Duodenal mucosa (tissue), 2 donors: Measurements from ENCODE around the gene ANK3.

Experiments used
- H3K27ac ChIP-seq: one replicate; pipeline ENCODE4 v1.7.0; 2013; ENCODE audit warnings: low read depth, low read length
- H3K27me3 ChIP-seq, 2 donors: one replicate each; pipeline ENCODE4 v1.7.0; 2013; ENCODE audit warnings: low read length in 2 of 2, control low read depth in 1 of 2; ENCODE audit not compliant: insufficient read depth in 2 of 2, control insufficient read depth in 1 of 2
- H3K36me3 ChIP-seq, 2 donors: one replicate each; pipeline ENCODE4 v1.7.0; 2013; ENCODE audit warnings: low read length in 2 of 2, control low read depth in 1 of 2; ENCODE audit not compliant: insufficient read depth in 2 of 2, control insufficient read depth in 1 of 2
- H3K4me1 ChIP-seq, 2 donors: one replicate each; pipeline ENCODE4 v1.7.0; 2013; ENCODE audit warnings: low read length in 2 of 2, control low read depth in 1 of 2; ENCODE audit not compliant: insufficient read depth in 2 of 2, control insufficient read depth in 1 of 2
- H3K4me3 ChIP-seq, 2 donors: one replicate each; pipeline ENCODE4 v1.7.0; 2013; ENCODE audit warnings: low read length in 2 of 2, low read depth in 1 of 2
- H3K9ac ChIP-seq, 2 donors: one replicate each; pipeline ENCODE4 v1.7.0; 2013; ENCODE audit warnings: low read length in 2 of 2, low read depth in 1 of 2
- H3K9me3 ChIP-seq, 2 donors: one replicate each; pipeline ENCODE4 v1.7.0; 2013; ENCODE audit warnings: low read length in 2 of 2, control low read depth in 1 of 2; ENCODE audit not compliant: control insufficient read depth in 1 of 2

ANK3 gene

GRCh38 chr10:60289800-60290199 lies 99.9 kb downstream of the ANK3 start:
- no peak overlapping the region for H3K27ac ChIP-seq
- H3K36me3 ChIP-seq, result no peaks in the 10 kb centered on the region
- no peaks in the 10 kb centered on the region for H3K27me3 ChIP-seq
- H3K9me3 ChIP-seq, result no peaks in the 10 kb centered on the region
- no peak overlapping the region for H3K4me3 ChIP-seq
- no peaks in the 10 kb centered on the region for H3K4me1 ChIP-seq
- H3K9ac ChIP-seq, result no peak overlapping the region

- H3K4me1 ChIP-seq, result no peaks in the 10 kb centered on the region
- no peaks in the 10 kb centered on the region for H3K9me3 ChIP-seq
- no peak overlapping the region for H3K9ac ChIP-seq
- no peak overlapping the region for H3K4me3 ChIP-seq
- no peaks in the 10 kb centered on the region for H3K27me3 ChIP-seq
- no peaks in the 10 kb centered on the region for H3K36me3 ChIP-seq
- no peak overlapping the region for H3K27ac ChIP-seq
Measured at GRCh38 chr10:60288256-60288655, 101.4 kb downstream of the ANK3 start.

GRCh38 chr10:60286559-60286958 lies 103.1 kb downstream of the ANK3 start:
- no peaks in the 10 kb centered on the region for H3K36me3 ChIP-seq
- no peaks in the 10 kb centered on the region for H3K9me3 ChIP-seq
- H3K9ac ChIP-seq, result no peak overlapping the region
- H3K4me3 ChIP-seq, result no peak overlapping the region
- H3K27ac ChIP-seq, result no peak overlapping the region
- no peaks in the 10 kb centered on the region for H3K27me3 ChIP-seq
- H3K4me1 ChIP-seq, result peaks cover 0 to 5% of the 10 kb centered on the region in 2 donors

DNA sequence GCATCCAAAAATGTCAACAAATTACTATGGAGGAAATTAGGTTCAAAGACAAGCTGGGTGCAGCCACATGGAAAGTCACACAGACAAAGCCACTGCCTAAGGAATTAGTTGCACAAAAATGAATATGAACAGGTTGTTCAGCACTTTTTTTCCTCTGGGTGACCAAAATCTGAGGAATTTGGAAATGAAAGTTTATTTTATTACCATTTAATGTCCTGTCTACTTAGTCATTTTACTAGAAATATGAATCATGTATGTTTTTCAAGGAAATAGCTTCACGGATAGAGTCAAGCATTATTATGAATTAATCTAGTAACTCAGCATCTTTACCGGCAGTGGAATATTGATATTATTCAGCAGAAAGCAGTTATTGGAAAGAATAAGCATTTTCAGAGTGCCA lies 106.3 kb downstream of the ANK3 start:
- Histone ChIP-seq H3K36me3 (peaks cover 0 to 3% of the 10 kb centered on the region in 2 donors), H3K9ac (no peak overlapping the region), H3K27me3 (no peaks in the 10 kb centered on the region), H3K9me3 (no peaks in the 10 kb centered on the region), H3K27ac (no peak overlapping the region), H3K4me3 (no peak overlapping the region), H3K4me1 (peaks cover 0 to 5% of the 10 kb centered on the region in 2 donors)

- H3K27ac ChIP-seq, result no peak overlapping the region
- H3K9me3 ChIP-seq, result no peaks in the 10 kb centered on the region
- peaks cover 0 to 3% of the 10 kb centered on the region in 2 donors for H3K36me3 ChIP-seq
Measured at GRCh38 chr10:60282771-60283353, 106.8 kb downstream of the ANK3 start.

DNA sequence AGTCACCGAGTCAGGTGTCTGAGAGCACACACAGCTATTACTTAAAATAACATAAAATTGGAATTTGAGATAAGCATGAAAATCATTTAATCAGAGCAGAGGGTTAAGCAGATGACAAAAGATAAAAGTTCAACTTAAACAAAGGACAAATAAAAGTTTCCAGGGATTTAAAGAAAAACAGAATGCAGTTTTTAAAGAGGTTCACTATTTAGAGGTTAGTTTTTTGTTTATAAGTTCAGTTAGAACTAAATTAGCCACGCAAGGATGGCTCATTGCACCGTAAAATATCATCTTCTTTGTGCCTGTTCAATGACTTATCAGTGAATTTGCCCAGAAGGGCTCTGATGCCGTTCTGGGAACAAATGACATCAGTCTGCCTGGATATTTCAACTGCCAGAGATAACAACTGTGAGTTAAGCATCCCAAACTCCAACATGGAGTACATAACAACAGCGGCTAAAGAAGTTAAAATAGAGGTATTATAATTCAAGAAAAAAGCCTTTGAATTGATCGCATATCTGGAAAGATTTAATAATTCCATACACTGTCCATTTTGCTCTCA lies 107.8 kb downstream of the ANK3 start:
- no peak overlapping the region for H3K27ac ChIP-seq
- H3K27me3 ChIP-seq, result no peaks in the 10 kb centered on the region
- no peaks in the 10 kb centered on the region for H3K9me3 ChIP-seq
- H3K4me3 ChIP-seq, result no peak overlapping the region
- no peak overlapping the region for H3K9ac ChIP-seq
- peaks cover 0 to 3% of the 10 kb centered on the region in 2 donors for H3K36me3 ChIP-seq
- peaks cover 0 to 5% of the 10 kb centered on the region in 2 donors for H3K4me1 ChIP-seq

More at GRCh38 chr10:60282771-60283353, 106.8 kb downstream of the ANK3 start:
- Histone ChIP-seq H3K27me3 (no peaks in the 10 kb centered on the region), H3K4me1 (peaks cover 0 to 5% of the 10 kb centered on the region in 2 donors), H3K4me3 (no peak overlapping the region), H3K9ac (no peak overlapping the region)

DNA sequence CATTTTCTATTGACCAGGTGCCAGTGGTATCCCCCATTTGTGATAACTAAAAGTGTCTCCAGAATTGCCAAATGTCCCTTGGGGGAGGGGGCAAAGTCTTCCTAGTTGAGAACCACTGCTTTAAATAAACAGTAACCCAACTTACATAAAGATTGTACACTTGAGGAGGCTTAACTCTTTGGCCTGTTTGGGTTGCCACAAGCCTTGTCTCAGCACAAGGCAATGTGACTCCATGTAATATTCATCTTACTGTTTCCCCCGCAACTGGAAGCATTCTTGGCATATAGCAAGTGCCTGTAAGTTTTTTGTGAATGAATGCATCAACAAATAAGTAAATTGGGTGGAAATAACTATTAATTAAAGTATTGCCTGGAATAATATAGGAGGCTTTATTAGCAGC lies 108.3 kb downstream of the ANK3 start:
- no peak overlapping the region for H3K4me3 ChIP-seq
- peaks cover 0 to 5% of the 10 kb centered on the region in 2 donors for H3K4me1 ChIP-seq
- H3K27me3 ChIP-seq, result no peaks in the 10 kb centered on the region
- H3K36me3 ChIP-seq, result peaks cover 0 to 3% of the 10 kb centered on the region in 2 donors
- H3K27ac ChIP-seq, result no peak overlapping the region
- H3K9me3 ChIP-seq, result no peaks in the 10 kb centered on the region
- no peak overlapping the region for H3K9ac ChIP-seq

DNA sequence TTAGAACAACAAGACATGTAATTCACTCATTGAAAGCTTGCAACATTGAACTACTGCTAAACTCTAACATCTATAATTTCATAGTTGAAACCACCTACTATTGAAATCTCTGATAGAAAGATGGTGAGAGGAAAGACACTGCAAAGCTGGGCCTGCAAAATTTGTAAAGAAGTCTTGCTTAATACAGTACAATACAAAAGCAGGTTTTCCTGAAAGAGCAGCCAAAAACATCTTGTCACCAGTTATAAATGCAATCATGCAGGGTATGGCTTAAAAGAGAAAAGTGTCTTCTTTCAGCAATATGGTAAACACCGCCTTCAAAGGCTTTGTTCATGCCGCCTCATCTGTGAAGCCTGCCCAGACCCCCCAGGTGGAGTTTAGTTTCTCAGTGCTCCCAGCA lies 109.2 kb downstream of the ANK3 start:
- Histone ChIP-seq H3K27me3 (no peaks in the 10 kb centered on the region), H3K9ac (no peak overlapping the region), H3K4me3 (no peak overlapping the region), H3K4me1 (peaks cover 0 to 5% of the 10 kb centered on the region in 2 donors), H3K27ac (no peak overlapping the region), H3K9me3 (no peaks in the 10 kb centered on the region), H3K36me3 (peaks cover 0 to 3% of the 10 kb centered on the region in 2 donors)

- no peak overlapping the region for H3K9ac ChIP-seq
- no peaks in the 10 kb centered on the region for H3K27me3 ChIP-seq
- peaks cover 0 to 5% of the 10 kb centered on the region in 2 donors for H3K4me1 ChIP-seq
- no peak overlapping the region for H3K27ac ChIP-seq
- H3K4me3 ChIP-seq, result no peak overlapping the region
- H3K36me3 ChIP-seq, result peaks cover 0 to 3% of the 10 kb centered on the region in 2 donors
- H3K9me3 ChIP-seq, result no peaks in the 10 kb centered on the region
Measured at GRCh38 chr10:60277656-60278055, 112.0 kb downstream of the ANK3 start.

GRCh38 chr10:60276232-60276631 lies 113.4 kb downstream of the ANK3 start:
- H3K27ac ChIP-seq, result no peak overlapping the region

More at GRCh38 chr10:60276232-60276631, 113.4 kb downstream of the ANK3 start:
- Histone ChIP-seq H3K9me3 (no peaks in the 10 kb centered on the region), H3K27me3 (no peaks in the 10 kb centered on the region), H3K9ac (no peak overlapping the region), H3K36me3 (peaks cover 0 to 3% of the 10 kb centered on the region in 2 donors), H3K4me1 (no peaks in the 10 kb centered on the region), H3K4me3 (no peak overlapping the region)
